HG03521 (cell line): ENCODE data around the gene PGC.
"Not testable (repeated sequence)": the region's sequence is repeated elsewhere in the genome, so short reads cannot be mapped to it uniquely, and the experiment has no call there.

Experiments
- ATAC-seq: cut with Tn5 transposase; IDR thresholded peaks from one replicate; pipeline ENCODE4 v1.9.1; 2021; ENCODE audit warnings: mild to moderate bottlenecking, moderate library complexity; ENCODE audit not compliant: unreplicated experiment

The PGC gene

GRCh38 chr6:41777551-41778285 is 30.5 kb upstream of the PGC start:
- ATAC-seq: no peak

- no peak for ATAC-seq
Observed at GRCh38 chr6:41775293-41775882, 28.2 kb upstream of the PGC start.

- no peak for ATAC-seq
Observed at GRCh38 chr6:41774841-41775240, 27.6 kb upstream of the PGC start.

GRCh38 chr6:41771058-41771983 is 24.1 kb upstream of the PGC start:
- ATAC-seq: no peak

- no peak for ATAC-seq
Observed at GRCh38 chr6:41770381-41771057, 23.3 kb upstream of the PGC start.

GRCh38 chr6:41769376-41769775 is 22.2 kb upstream of the PGC start:
- no peak for ATAC-seq

- ATAC-seq: no peak
Observed at GRCh38 chr6:41768545-41769308, 21.5 kb upstream of the PGC start.

- ATAC-seq: no peak
Observed at GRCh38 chr6:41767112-41767833, 20.1 kb upstream of the PGC start.

- ATAC-seq: not testable (repeated sequence)
Observed at GRCh38 chr6:41766043-41766664, 19.0 kb upstream of the PGC start.

- ATAC-seq: no peak
Observed at GRCh38 chr6:41763470-41763869, 16.3 kb upstream of the PGC start.

GRCh38 chr6:41759905-41760579 is 12.8 kb upstream of the PGC start:
- no peak for ATAC-seq

GRCh38 chr6:41759106-41759904 is 12.1 kb upstream of the PGC start:
- ATAC-seq: no peak

GRCh38 chr6:41758641-41759035 is 11.4 kb upstream of the PGC start:
- ATAC-seq: no peak

GRCh38 chr6:41757931-41758640 is 10.9 kb upstream of the PGC start:
- no peak for ATAC-seq

GRCh38 chr6:41757271-41757670 is 10.1 kb upstream of the PGC start:
- ATAC-seq: no peak

GRCh38 chr6:41756354-41756753 is 9.2 kb upstream of the PGC start:
- ATAC-seq: no peak

- no peak for ATAC-seq
Observed at GRCh38 chr6:41755895-41756294, 8.7 kb upstream of the PGC start.
